Measurements from ENCODE around the gene RHBDL3.

The RHBDL3 gene

DNA sequence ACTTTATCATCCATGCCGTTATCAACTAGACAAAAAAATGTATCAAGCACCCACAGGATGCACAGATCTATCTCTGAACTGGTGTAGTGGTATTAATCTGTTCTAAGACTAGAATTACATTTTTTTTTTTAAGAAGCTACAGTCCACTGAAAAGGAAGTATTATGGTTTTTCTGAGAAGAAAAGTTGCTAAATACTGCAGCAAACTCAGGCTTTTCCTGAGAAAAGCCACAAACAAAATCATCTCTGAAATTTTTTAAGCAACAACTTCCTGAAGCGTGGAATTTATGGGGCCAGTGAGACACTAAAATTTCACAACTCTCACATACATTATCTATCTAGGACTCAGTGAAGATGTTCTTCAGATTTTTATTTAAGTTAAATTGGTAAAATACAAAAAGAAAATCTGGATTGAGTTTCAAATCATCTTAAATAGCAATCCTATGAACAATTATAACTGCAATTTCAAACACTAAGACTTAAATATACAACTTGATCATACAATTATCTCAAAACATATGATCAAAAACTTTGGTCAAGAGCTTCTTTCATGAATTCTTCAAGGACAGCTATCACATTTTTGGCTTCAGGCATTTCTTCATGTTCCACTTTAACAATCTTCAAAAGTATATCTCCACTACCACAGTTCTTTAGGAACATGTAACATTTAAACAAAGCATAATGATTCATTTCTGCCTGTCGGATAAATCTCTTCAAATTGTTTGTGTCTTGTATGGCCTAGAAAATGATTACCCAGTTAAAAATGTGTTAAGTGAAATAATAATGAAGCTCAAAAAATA lies 65.8 kb downstream of the RHBDL3 start:
- H3K4me3 ChIP-seq (ENCODE audit: low read depth, low read length): no peak overlapping the region
- peaks cover 31% of the 10 kb centered on the region for H3K36me3 ChIP-seq
- H3K27ac ChIP-seq: no peak overlapping the region
- TF ChIP-seq, protein P1, sequence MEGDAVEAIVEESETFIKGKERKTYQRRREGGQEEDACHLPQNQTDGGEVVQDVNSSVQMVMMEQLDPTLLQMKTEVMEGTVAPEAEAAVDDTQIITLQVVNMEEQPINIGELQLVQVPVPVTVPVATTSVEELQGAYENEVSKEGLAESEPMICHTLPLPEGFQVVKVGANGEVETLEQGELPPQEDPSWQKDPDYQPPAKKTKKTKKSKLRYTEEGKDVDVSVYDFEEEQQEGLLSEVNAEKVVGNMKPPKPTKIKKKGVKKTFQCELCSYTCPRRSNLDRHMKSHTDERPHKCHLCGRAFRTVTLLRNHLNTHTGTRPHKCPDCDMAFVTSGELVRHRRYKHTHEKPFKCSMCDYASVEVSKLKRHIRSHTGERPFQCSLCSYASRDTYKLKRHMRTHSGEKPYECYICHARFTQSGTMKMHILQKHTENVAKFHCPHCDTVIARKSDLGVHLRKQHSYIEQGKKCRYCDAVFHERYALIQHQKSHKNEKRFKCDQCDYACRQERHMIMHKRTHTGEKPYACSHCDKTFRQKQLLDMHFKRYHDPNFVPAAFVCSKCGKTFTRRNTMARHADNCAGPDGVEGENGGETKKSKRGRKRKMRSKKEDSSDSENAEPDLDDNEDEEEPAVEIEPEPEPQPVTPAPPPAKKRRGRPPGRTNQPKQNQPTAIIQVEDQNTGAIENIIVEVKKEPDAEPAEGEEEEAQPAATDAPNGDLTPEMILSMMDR (IDR thresholded peaks at IDR 0.05; ENCODE audit: low read depth, low read length): no peak
- DNase-seq: no peak
- H3K27me3 ChIP-seq (ENCODE audit: insufficient read depth, low read depth, severe bottlenecking): no peaks in the 10 kb centered on the region
- no peaks in the 10 kb centered on the region for H3K9me3 ChIP-seq (ENCODE audit: severe bottlenecking)

DNA sequence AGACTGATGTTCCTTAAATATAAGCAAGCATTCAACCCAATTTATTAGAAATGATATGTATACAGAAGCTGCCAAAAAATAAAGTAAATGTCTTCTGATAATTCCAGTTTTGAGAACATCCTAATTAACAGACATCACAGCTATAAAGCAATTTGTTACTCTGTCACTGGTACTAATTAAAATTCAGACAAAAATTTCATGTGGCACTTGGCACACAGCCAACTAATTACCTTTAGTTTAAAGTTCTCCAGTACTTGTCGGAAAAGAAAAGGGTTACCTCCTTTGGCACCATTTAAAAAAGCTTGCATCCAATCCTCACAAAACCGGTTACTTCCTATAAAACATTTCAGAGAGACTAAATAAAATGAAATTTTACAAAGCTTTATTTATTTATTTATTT lies 67.6 kb downstream of the RHBDL3 start:
- no peak overlapping the region for H3K4me3 ChIP-seq (ENCODE audit: low read depth, low read length)
- peaks cover 44% of the 10 kb centered on the region for H3K36me3 ChIP-seq
- H3K27ac ChIP-seq: no peak overlapping the region
- TF ChIP-seq, protein P1 (IDR thresholded peaks at IDR 0.05; ENCODE audit: low read depth, low read length): no peak
- H3K27me3 ChIP-seq (ENCODE audit: insufficient read depth, low read depth, severe bottlenecking): no peaks in the 10 kb centered on the region
- no peaks in the 10 kb centered on the region for H3K9me3 ChIP-seq (ENCODE audit: severe bottlenecking)
- no peak for DNase-seq

DNA sequence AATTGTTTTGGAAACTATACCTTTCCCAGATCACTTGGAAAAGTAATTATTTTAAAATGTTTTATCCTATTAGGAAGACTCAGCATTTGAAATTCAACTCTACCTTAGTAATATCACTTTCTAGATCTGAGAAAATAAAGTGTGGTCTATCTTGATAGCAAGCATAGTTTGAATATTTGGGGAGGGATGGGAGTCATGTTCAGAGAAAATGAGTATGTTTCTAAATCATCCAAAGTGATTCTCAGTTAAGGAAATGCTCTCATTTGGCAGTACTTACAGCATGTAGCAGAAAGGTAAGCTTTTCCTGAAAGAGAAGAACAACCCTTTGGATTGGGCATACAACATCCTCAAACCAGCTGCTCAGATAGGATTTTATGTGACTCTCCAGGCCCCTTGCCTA lies 69.4 kb downstream of the RHBDL3 start:
- Histone ChIP-seq H3K4me3 (ENCODE audit: low read depth, low read length) (no peak overlapping the region), H3K27me3 (ENCODE audit: insufficient read depth, low read depth, severe bottlenecking) (no peaks in the 10 kb centered on the region), H3K27ac (no peak overlapping the region), H3K36me3 (peaks cover 57% of the 10 kb centered on the region), H3K9me3 (ENCODE audit: severe bottlenecking) (no peaks in the 10 kb centered on the region)
- TF ChIP-seq, protein P1 (IDR thresholded peaks at IDR 0.05; ENCODE audit: low read depth, low read length): no peak
- DNase-seq: no peak

DNA sequence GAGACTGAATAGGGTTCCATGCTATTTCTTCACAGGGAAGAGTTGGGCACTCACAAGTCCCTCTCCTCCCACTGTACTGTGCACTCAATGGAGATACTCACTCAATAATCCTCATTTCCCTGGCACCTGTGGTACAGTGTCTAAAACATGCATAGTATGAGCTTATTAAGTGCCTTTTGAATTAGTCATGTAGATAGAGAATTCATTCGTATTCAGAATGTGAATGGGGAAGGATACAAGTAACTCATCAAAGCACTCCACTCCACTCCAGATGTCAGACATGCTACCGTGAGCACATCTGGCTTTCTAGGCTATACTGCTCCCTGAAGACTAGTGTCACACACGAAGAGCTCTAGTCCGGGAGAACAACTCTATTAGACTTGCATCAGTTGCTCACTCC lies 70.1 kb downstream of the RHBDL3 start:
- peaks cover 60% of the 10 kb centered on the region for H3K36me3 ChIP-seq

DNA sequence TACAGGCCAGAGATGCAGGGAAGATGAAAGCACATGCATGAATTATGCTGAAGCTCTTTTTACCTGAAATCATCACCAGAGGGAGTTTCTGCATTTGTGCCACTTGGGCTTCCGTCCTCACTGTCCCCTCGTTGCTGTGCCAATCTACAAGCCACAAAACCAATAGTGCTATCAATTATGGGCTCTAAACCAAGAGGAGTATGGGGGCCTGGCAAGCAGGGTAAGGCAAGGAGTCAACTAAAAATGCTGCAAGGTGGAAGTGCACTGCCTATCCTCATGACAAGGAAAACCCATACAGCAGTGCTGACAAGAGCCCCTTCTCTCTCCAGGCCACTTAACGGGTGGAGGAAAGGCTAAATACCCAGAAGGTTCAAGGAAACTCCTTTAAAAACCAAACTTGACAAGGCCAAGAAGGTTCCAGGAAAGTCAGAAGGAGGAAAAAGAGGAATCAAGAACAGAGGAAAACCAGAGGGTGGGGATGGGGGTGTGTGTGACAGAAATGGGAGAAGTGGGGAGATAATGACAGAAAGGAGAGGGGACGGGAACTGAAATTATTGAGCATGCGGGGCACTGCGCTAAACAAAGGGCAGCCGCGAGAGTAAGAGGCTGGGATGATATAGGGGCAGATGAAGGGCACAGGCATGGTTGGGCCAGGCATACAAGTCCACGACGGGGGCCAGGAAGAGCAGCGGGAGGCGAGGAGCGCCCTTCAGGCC lies 75.7 kb downstream of the RHBDL3 start:
- Histone ChIP-seq H3K36me3 (peaks cover 28% of the 10 kb centered on the region), H3K27me3 (ENCODE audit: insufficient read depth, low read depth, severe bottlenecking) (no peaks in the 10 kb centered on the region), H3K4me3 (ENCODE audit: low read depth, low read length) (peak overlapping the region; percentile 77), H3K9me3 (ENCODE audit: severe bottlenecking) (no peaks in the 10 kb centered on the region), H3K27ac (peak overlapping the region; percentile 83)
- TF ChIP-seq, protein P1 (IDR thresholded peaks at IDR 0.05; ENCODE audit: low read depth, low read length): peak; percentile 26; the same call in 1 of the 2 replicates
- no peak for DNase-seq

More for the DNA sequence above, 70.1 kb downstream of the RHBDL3 start:
- Histone ChIP-seq H3K4me3 (ENCODE audit: low read depth, low read length) (no peak overlapping the region), H3K27me3 (ENCODE audit: insufficient read depth, low read depth, severe bottlenecking) (no peaks in the 10 kb centered on the region), H3K9me3 (ENCODE audit: severe bottlenecking) (no peaks in the 10 kb centered on the region), H3K27ac (no peak overlapping the region)
- DNase-seq: no peak
- TF ChIP-seq, protein P1 (IDR thresholded peaks at IDR 0.05; ENCODE audit: low read depth, low read length): no peak
